ENCODE measurements around the gene RAPGEF6.

DNA sequence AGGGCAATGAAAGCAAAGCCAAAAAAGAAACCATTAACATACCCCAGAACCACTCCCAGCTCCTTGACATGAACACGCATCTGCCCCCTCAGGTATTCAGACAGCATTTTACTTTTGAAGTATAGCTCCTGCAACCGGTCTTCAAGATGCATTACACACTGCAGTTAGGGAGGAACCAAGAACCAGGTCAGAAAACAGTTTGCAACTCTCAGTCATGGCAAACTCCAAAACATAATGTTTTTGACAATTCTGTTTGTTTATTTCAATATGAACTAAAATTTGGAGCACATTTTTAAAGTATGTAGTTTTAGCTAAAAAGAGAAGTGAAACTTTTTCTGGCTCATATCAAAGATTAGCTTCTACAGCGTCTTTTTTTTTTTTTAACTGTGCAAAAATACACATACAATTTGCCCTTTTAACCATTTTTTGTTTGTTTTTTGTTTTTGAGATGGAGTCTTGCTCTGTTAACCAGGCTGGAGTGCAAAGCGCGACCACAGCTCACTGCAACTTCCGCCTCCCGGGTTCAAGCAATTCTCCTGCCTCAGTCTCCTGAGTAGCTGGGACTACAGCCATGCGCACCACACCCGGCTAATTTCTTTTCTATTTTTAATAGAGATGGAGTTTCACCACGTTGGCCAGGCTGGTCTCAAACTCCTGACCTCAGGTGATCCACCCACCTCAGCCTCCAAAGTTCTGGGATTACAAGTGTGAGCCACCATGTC, 12.2 kb upstream of the RAPGEF6 start:
- TF ChIP-seq GATA2 (IDR thresholded peaks at IDR 0.05; ENCODE audit: low read depth, low read length) = no peak
- no peak for TF ChIP-seq GATA3 (IDR thresholded peaks at IDR 0.05; ENCODE audit: low read depth, low read length)
